Erythroblast (primary cell): ENCODE measurements around the gene SRPRA.

Source experiments
- GATA1 ChIP-seq: IDR thresholded peaks from 2 replicates; pipeline ENCODE4 v1.6.1; 2011; ENCODE audit warnings: low read depth, mild to moderate bottlenecking, control low read depth, low read length, moderate library complexity
- POLR2A ChIP-seq: IDR thresholded peaks from 2 replicates; pipeline ENCODE4 v1.6.1; 2011; ENCODE audit warnings: mild to moderate bottlenecking, low read length

GRCh38 chr11:126293726-126294125 is 25.0 kb upstream of the SRPRA start:
- TF ChIP-seq POLR2A (no peak), GATA1 (no peak)
